Duodenal mucosa (tissue), 2 donors: ENCODE results near the gene CDK6.

Source experiments
- H3K27ac ChIP-seq: one replicate; pipeline ENCODE4 v1.7.0; 2013; ENCODE audit warnings: low read depth, low read length
- H3K27me3 ChIP-seq, 2 donors: one replicate each; pipeline ENCODE4 v1.7.0; 2013; ENCODE audit warnings: low read length in 2 of 2, control low read depth in 1 of 2; ENCODE audit not compliant: insufficient read depth in 2 of 2, control insufficient read depth in 1 of 2
- H3K36me3 ChIP-seq, 2 donors: one replicate each; pipeline ENCODE4 v1.7.0; 2013; ENCODE audit warnings: low read length in 2 of 2, control low read depth in 1 of 2; ENCODE audit not compliant: insufficient read depth in 2 of 2, control insufficient read depth in 1 of 2
- H3K4me1 ChIP-seq, 2 donors: one replicate each; pipeline ENCODE4 v1.7.0; 2013; ENCODE audit warnings: low read length in 2 of 2, control low read depth in 1 of 2; ENCODE audit not compliant: insufficient read depth in 2 of 2, control insufficient read depth in 1 of 2
- H3K4me3 ChIP-seq, 2 donors: one replicate each; pipeline ENCODE4 v1.7.0; 2013; ENCODE audit warnings: low read length in 2 of 2, low read depth in 1 of 2
- H3K9ac ChIP-seq, 2 donors: one replicate each; pipeline ENCODE4 v1.7.0; 2013; ENCODE audit warnings: low read length in 2 of 2, low read depth in 1 of 2
- H3K9me3 ChIP-seq, 2 donors: one replicate each; pipeline ENCODE4 v1.7.0; 2013; ENCODE audit warnings: low read length in 2 of 2, control low read depth in 1 of 2; ENCODE audit not compliant: control insufficient read depth in 1 of 2

Gene CDK6

DNA sequence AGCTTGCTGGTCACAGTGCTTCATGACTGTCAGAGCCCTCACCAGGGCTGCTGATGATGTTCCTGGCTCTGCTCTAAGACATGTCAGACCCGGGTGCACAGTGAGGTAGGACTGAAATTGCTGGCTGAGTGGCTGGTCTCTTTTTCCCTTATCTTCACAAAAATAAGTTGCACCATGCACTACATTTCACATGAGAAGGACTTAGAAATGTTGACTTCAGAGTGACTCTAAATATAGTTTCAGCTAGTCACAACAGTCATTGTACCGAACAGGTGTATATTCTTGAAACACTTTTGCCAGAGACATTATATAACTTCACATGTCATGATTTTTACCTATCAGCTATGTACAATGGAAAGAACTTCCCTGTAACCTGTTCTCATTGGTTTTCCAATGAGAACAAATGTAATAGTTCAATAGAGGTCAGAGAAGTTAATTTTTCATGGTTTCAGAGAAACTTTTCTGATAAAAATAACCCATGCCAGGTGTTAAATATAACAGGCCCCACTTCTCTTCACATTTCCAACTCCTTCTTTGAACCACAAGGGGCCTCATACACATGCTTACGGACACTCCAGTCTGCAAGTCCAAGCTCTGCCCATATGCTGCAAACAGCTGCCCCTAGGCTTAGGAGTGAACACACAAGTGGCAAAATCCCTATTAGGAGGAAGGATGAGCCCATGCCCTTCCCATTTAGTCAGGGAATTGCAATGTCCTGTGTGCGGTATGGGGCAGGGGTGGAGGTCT lies 115.6 kb downstream of the CDK6 start:
- Histone ChIP-seq H3K4me3 (no peak overlapping the region), H3K4me1 (peaks cover 8 to 12% of the 10 kb centered on the region in 2 donors), H3K27ac (no peak overlapping the region), H3K9me3 (no peaks in the 10 kb centered on the region), H3K9ac (no peak overlapping the region), H3K27me3 (no peaks in the 10 kb centered on the region), H3K36me3 (peaks cover 10 to 24% of the 10 kb centered on the region in 2 donors)

DNA sequence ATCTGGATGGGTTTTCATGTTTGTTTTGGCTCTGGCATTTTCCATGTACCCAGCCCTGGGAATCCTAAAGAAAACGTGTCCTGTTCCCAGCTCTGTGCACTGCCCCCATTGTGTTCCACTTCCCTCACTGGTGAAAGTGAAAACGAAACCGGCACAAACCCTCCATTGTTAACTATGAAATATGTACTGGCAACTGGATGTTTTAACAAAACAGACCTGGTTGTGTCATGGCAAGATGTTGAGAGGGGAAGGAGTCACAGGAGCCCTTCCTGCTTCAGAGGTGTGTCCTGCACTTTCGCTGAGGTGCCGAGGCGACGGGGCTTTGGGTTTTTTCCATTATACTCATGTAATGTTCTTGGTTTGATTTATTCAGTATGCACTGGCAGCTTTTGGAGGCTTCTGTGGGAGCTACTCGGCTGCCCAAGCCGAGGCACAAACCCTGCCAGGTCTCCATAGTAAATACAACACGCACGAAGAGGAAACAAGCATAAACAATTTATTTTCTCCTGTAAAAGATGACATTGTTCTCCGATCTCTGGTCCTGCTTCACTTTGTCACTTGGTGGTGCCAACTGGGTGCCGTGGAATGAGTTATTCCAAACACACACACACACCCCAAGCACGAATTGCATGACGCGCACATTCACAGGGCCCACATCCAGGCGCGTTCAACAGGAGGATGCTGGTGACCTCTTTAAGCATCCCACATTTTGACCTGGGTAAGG lies 118.2 kb downstream of the CDK6 start:
- Histone ChIP-seq H3K36me3 (peaks cover 0 to 6% of the 10 kb centered on the region in 2 donors), H3K9me3 (no peaks in the 10 kb centered on the region), H3K27me3 (no peaks in the 10 kb centered on the region), H3K9ac (peak overlapping the region; percentile 40 to 46), H3K27ac (peak overlapping the region; percentile 54), H3K4me1 (peaks cover 8 to 12% of the 10 kb centered on the region in 2 donors), H3K4me3 (peak overlapping the region; percentile 58 to 61)

- H3K9ac ChIP-seq: peak overlapping the region in 1 of 2 donors; percentile 46
Observed at GRCh38 chr7:92717623-92717992, 118.8 kb downstream of the CDK6 start.

GRCh38 chr7:92716825-92717580 lies 119.4 kb downstream of the CDK6 start:
- H3K36me3 ChIP-seq: peaks cover 0 to 6% of the 10 kb centered on the region in 2 donors
- peak overlapping the region in 1 of 2 donors; percentile 61 for H3K4me3 ChIP-seq
- H3K4me1 ChIP-seq: peaks cover 8% of the 10 kb centered on the region in 2 donors
- no peaks in the 10 kb centered on the region for H3K27me3 ChIP-seq
- H3K9ac ChIP-seq: no peak overlapping the region
- H3K9me3 ChIP-seq: no peaks in the 10 kb centered on the region
- H3K27ac ChIP-seq: no peak overlapping the region

More at GRCh38 chr7:92717623-92717992, 118.8 kb downstream of the CDK6 start:
- peaks cover 8 to 11% of the 10 kb centered on the region in 2 donors for H3K4me1 ChIP-seq
- peak overlapping the region; percentile 58 to 61 for H3K4me3 ChIP-seq
- H3K9me3 ChIP-seq: no peaks in the 10 kb centered on the region
- H3K27ac ChIP-seq: no peak overlapping the region
- peaks cover 0 to 6% of the 10 kb centered on the region in 2 donors for H3K36me3 ChIP-seq
- H3K27me3 ChIP-seq: no peaks in the 10 kb centered on the region

DNA sequence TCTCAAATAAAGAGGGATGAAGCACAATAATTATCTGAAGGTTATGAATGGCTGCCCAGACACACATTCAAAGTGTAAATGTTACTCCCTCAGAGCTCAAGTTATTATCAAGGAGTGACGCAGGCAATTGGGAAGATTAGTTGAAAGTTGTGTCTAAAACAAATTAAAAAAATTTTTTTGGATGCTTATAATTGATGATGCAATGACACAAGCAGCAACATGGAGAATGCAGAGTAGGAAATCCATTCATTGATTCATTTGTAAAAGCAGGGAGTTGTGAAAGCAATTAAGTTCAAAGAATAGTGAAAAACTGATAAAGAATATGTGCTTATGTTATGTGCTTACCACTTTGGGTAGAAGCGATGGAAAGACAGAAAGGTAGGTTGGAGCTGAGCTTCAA lies 120.4 kb downstream of the CDK6 start:
- H3K9me3 ChIP-seq: no peaks in the 10 kb centered on the region
- no peak overlapping the region for H3K9ac ChIP-seq
- H3K27ac ChIP-seq: no peak overlapping the region
- H3K27me3 ChIP-seq: no peaks in the 10 kb centered on the region
- H3K36me3 ChIP-seq: peaks cover 0 to under 1% of the 10 kb centered on the region in 2 donors
- H3K4me3 ChIP-seq: no peak overlapping the region
- H3K4me1 ChIP-seq: peaks cover 8% of the 10 kb centered on the region in 2 donors

DNA sequence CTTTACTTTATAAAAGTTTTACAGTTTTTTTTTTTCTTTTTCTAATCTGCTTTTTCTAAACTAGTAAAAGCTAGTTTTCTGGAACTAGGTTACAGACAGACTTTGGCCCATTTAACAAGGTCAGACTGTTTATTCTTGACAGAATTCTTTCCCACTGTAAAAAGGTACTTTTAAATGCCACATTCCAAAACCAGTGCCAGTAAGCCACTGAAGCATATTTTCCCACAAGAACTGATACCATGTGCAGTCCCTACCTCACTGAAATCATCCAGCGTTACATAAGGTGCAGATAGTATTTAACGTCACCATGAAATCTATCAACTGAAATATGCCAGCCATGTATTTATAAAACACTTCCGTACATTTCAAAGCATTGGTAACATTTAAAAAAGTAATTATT lies 121.6 kb downstream of the CDK6 start:
- Histone ChIP-seq H3K4me1 (peaks cover 8 to 10% of the 10 kb centered on the region in 2 donors), H3K9ac (no peak overlapping the region), H3K9me3 (no peaks in the 10 kb centered on the region), H3K27me3 (no peaks in the 10 kb centered on the region), H3K36me3 (no peaks in the 10 kb centered on the region), H3K4me3 (no peak overlapping the region), H3K27ac (no peak overlapping the region)

- no peak overlapping the region for H3K27ac ChIP-seq
- no peak overlapping the region for H3K9ac ChIP-seq
- H3K4me1 ChIP-seq: peaks cover 8 to 13% of the 10 kb centered on the region in 2 donors
Observed at GRCh38 chr7:92714280-92714679, 122.1 kb downstream of the CDK6 start.

GRCh38 chr7:92709912-92710311 lies 126.5 kb downstream of the CDK6 start:
- H3K9ac ChIP-seq: no peak overlapping the region
- no peak overlapping the region for H3K27ac ChIP-seq
- peaks cover 0 to 5% of the 10 kb centered on the region in 2 donors for H3K4me1 ChIP-seq
- no peak overlapping the region for H3K4me3 ChIP-seq
- no peaks in the 10 kb centered on the region for H3K9me3 ChIP-seq
- H3K27me3 ChIP-seq: no peaks in the 10 kb centered on the region
- H3K36me3 ChIP-seq: no peaks in the 10 kb centered on the region

More at GRCh38 chr7:92714280-92714679, 122.1 kb downstream of the CDK6 start:
- no peaks in the 10 kb centered on the region for H3K9me3 ChIP-seq
- no peaks in the 10 kb centered on the region for H3K27me3 ChIP-seq
- no peaks in the 10 kb centered on the region for H3K36me3 ChIP-seq
- H3K4me3 ChIP-seq: no peak overlapping the region

GRCh38 chr7:92709150-92709549 lies 127.2 kb downstream of the CDK6 start:
- H3K9me3 ChIP-seq: no peaks in the 10 kb centered on the region
- no peak overlapping the region for H3K4me3 ChIP-seq
- H3K27ac ChIP-seq: no peak overlapping the region
- H3K9ac ChIP-seq: no peak overlapping the region
- H3K4me1 ChIP-seq: peaks cover 0 to 5% of the 10 kb centered on the region in 2 donors
- H3K27me3 ChIP-seq: no peaks in the 10 kb centered on the region
- no peaks in the 10 kb centered on the region for H3K36me3 ChIP-seq
